Camera-type eye (tissue), 1 donor: ENCODE results near the gene BABAM1. TPM values are rescaled to one million over a fixed set of nuclear protein-coding genes. Genes with fewer than 3 reads are reported as not detected.

Source experiments
- total RNA-seq: library from RNA; depleted of rRNA; stranded (reverse); fragments of >200 nt; gene quantifications from one replicate; pipeline ENCODE4 v1.2.3, GENCODE V29; 2014

Gene BABAM1
- total RNA-seq: 58.2 TPM

GRCh38 chr19:17266975-17267788, at the start of gene BABAM1:
Gene BABAM1, plus strand, starts transcription at chr19:17267443. Its CDS starts 1,364 bp downstream, at chr19:17268807.

GRCh38 chr19:17226002-17226933, 41.0 kb upstream of the BABAM1 start, which contains the start of gene OCEL1:
Gene OCEL1, plus strand, starts transcription at chr19:17226226. Its CDS starts 22 bp downstream, at chr19:17226248.

GRCh38 chr19:17245535-17245984, 21.7 kb upstream of the BABAM1 start, which contains the start of gene NR2F6:
Gene NR2F6, minus strand, starts transcription at chr19:17245919. Its CDS starts 699 bp downstream, at chr19:17245220.

GRCh38 chr19:17264641-17264979, 2.6 kb upstream of the BABAM1 start, which contains the start of gene USHBP1:
Gene USHBP1, minus strand, starts transcription at chr19:17264745. Its CDS starts 446 bp downstream, at chr19:17264299.

GRCh38 chr19:17281391-17282304, 14.4 kb downstream of the BABAM1 start, which contains the start of gene ANKLE1:
Gene ANKLE1, plus strand, starts transcription at chr19:17281901. Its CDS starts 20 bp downstream, at chr19:17281921.

GRCh38 chr19:17303167-17303939, 36.1 kb downstream of the BABAM1 start, which contains the start of gene ABHD8:
Gene ABHD8, minus strand, starts transcription at chr19:17303425. Its CDS starts 1,809 bp downstream, at chr19:17301616.

GRCh38 chr19:17305517-17306284, 38.5 kb downstream of the BABAM1 start, which contains the start of gene MRPL34:
Gene MRPL34, plus strand, starts transcription at chr19:17305872. Its CDS starts 21 bp downstream, at chr19:17305893.

GRCh38 chr19:17309198-17309964, 42.1 kb downstream of the BABAM1 start, which contains the start of gene DDA1:
Gene DDA1, plus strand, starts transcription at chr19:17309563. Its CDS starts 92 bp downstream, at chr19:17309655.

Other genes with a start within 250 kb of the BABAM1 start
- gene CPAMD8, start 240.6 kb upstream of the BABAM1 start, total RNA-seq: 110 TPM
- gene HAUS8, start 192.0 kb upstream of the BABAM1 start, total RNA-seq: 6.3 TPM
- gene MYO9B, start 191.7 kb upstream of the BABAM1 start, total RNA-seq: 75.4 TPM
- 29.1 TPM for gene USE1, start 52.1 kb upstream of the BABAM1 start, total RNA-seq
- 7.4 TPM for gene OCEL1, start 41.2 kb upstream of the BABAM1 start, total RNA-seq
- 36.3 TPM for gene NR2F6, start 21.5 kb upstream of the BABAM1 start, total RNA-seq
- gene USHBP1, start 2.7 kb upstream of the BABAM1 start, total RNA-seq: 5.5 TPM
- 0.55 TPM for gene ANKLE1, start 14.5 kb downstream of the BABAM1 start, total RNA-seq
- gene ABHD8, start 36.0 kb downstream of the BABAM1 start, total RNA-seq: 25.3 TPM
- gene MRPL34, start 38.4 kb downstream of the BABAM1 start, total RNA-seq: 57.7 TPM
- gene DDA1, start 42.1 kb downstream of the BABAM1 start, total RNA-seq: 15.1 TPM
- 26.3 TPM for gene ANO8, start 67.4 kb downstream of the BABAM1 start, total RNA-seq
- gene GTPBP3, start 70.1 kb downstream of the BABAM1 start, total RNA-seq: 27.8 TPM
- gene PLVAP, start 109.9 kb downstream of the BABAM1 start, total RNA-seq: 34.9 TPM
- not detected for gene CCDC194, start 126.8 kb downstream of the BABAM1 start, total RNA-seq
- 4.5 TPM for gene BST2, start 138.2 kb downstream of the BABAM1 start, total RNA-seq
- gene MVB12A, start 152.6 kb downstream of the BABAM1 start, total RNA-seq: 25.2 TPM
- 2.5 TPM for gene TMEM221, start 181.2 kb downstream of the BABAM1 start, total RNA-seq
- gene NXNL1, start 193.5 kb downstream of the BABAM1 start, total RNA-seq: 3.6 TPM
- gene SLC27A1, start 203.1 kb downstream of the BABAM1 start, total RNA-seq: 33.2 TPM
- gene PGLS, start 244.2 kb downstream of the BABAM1 start, total RNA-seq: 50.2 TPM